C4-2B (cell line): ENCODE data around the gene NISCH.

Experiments
- ZFX ChIP-seq: fragments of 450-650 bp; IDR thresholded peaks from 2 replicates; pipeline ENCODE4 v1.6.1; 2017
- TF ChIP-seq, protein P1 (sequence below): fragments of 450-650 bp; conservative IDR thresholded peaks from 2 replicates; pipeline ENCODE4 v1.5.1; 2017; ENCODE audit warnings: mild to moderate bottlenecking

DNA sequence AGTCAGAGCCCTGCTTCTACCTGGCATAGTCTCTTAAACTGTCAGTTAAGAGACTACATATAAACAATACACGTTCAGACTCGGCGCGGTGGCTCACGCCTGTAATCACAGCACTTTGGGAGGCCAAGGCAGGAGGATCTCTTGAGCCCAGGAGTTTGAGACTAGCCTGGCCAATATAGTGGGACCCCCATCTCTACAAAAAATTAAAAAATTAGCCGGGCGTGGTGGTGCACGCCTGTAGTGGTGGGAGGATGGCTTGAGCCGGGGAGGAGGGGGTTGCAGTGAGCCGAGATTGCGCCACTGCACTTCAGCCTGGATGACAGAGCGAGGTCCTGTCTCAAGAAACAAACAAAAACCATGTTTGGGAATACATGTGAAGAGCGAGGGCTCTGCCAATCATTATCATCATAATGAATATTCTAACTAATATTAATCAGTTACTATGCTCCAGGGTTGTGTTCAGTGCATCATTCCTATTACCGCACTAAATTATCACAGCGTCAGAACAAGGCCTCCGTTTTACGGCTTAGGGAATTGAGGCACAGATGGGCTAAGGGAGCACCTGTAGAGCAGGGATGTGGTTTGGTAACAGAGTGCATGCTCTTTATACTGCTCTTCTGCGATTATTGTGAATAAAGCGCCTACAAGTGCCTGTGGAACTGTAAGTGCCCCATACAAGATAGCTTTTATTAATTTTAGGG, 80.2 kb downstream of the NISCH start:
- TF ChIP-seq, protein P1, sequence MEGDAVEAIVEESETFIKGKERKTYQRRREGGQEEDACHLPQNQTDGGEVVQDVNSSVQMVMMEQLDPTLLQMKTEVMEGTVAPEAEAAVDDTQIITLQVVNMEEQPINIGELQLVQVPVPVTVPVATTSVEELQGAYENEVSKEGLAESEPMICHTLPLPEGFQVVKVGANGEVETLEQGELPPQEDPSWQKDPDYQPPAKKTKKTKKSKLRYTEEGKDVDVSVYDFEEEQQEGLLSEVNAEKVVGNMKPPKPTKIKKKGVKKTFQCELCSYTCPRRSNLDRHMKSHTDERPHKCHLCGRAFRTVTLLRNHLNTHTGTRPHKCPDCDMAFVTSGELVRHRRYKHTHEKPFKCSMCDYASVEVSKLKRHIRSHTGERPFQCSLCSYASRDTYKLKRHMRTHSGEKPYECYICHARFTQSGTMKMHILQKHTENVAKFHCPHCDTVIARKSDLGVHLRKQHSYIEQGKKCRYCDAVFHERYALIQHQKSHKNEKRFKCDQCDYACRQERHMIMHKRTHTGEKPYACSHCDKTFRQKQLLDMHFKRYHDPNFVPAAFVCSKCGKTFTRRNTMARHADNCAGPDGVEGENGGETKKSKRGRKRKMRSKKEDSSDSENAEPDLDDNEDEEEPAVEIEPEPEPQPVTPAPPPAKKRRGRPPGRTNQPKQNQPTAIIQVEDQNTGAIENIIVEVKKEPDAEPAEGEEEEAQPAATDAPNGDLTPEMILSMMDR, result no peak
- no peak for TF ChIP-seq ZFX
